ENCODE data around the gene GPR153.

The GPR153 gene

GRCh38 chr1:6260961-6261614 is at the start of gene GPR153:
Gene GPR153, minus strand, starts transcription at chr1:6261098. Its CDS starts 6,193 bp downstream, at chr1:6254905.
- DNase-seq (ENCODE audit: low read depth), result no peak

- no peak for DNase-seq (ENCODE audit: low read depth)
Measured at GRCh38 chr1:6310116-6310848, 49.4 kb upstream of the GPR153 start.

- no peak for DNase-seq (ENCODE audit: low read depth)
Measured at GRCh38 chr1:6309564-6309963, 48.7 kb upstream of the GPR153 start.

GRCh38 chr1:6308449-6308848 is 47.6 kb upstream of the GPR153 start:
- DNase-seq (ENCODE audit: low read depth), result no peak

- peak; percentile 76 for DNase-seq (ENCODE audit: low read depth)
Measured at GRCh38 chr1:6307682-6308081, 46.8 kb upstream of the GPR153 start.

- no peak for DNase-seq (ENCODE audit: low read depth)
Measured at GRCh38 chr1:6307099-6307498, 46.2 kb upstream of the GPR153 start.

GRCh38 chr1:6303397-6304012 is 42.6 kb upstream of the GPR153 start:
- no peak for DNase-seq (ENCODE audit: low read depth)

GRCh38 chr1:6302568-6302967 is 41.7 kb upstream of the GPR153 start:
- no peak for DNase-seq (ENCODE audit: low read depth)

GRCh38 chr1:6301526-6301925 is 40.6 kb upstream of the GPR153 start:
- DNase-seq (ENCODE audit: low read depth), result no peak

GRCh38 chr1:6300342-6301048 is 39.6 kb upstream of the GPR153 start:
- DNase-seq (ENCODE audit: low read depth), result no peak

GRCh38 chr1:6299557-6300165 is 38.8 kb upstream of the GPR153 start:
- DNase-seq (ENCODE audit: low read depth), result no peak

GRCh38 chr1:6298940-6299465 is 38.1 kb upstream of the GPR153 start:
- DNase-seq (ENCODE audit: low read depth), result no peak

- DNase-seq (ENCODE audit: low read depth), result no peak
Measured at GRCh38 chr1:6298530-6298929, 37.6 kb upstream of the GPR153 start.

GRCh38 chr1:6295910-6296309 is 35.0 kb upstream of the GPR153 start:
- no peak for DNase-seq (ENCODE audit: low read depth)

GRCh38 chr1:6294890-6295556 is 34.1 kb upstream of the GPR153 start:
- no peak for DNase-seq (ENCODE audit: low read depth)

GRCh38 chr1:6294080-6294889 is 33.4 kb upstream of the GPR153 start:
- no peak for DNase-seq (ENCODE audit: low read depth)

GRCh38 chr1:6292102-6292501 is 31.2 kb upstream of the GPR153 start:
- no peak for DNase-seq (ENCODE audit: low read depth)

GRCh38 chr1:6288665-6289064 is 27.8 kb upstream of the GPR153 start:
- no peak for DNase-seq (ENCODE audit: low read depth)

- DNase-seq (ENCODE audit: low read depth), result no peak
Measured at GRCh38 chr1:6288026-6288425, 27.1 kb upstream of the GPR153 start.

- DNase-seq (ENCODE audit: low read depth), result no peak
Measured at GRCh38 chr1:6287431-6287886, 26.6 kb upstream of the GPR153 start.
